COLO829 (cell line): ENCODE data around the gene SIPA1.
A peak's percentile ranks its signal among the peaks of the same experiment; 100 is the strongest.

Source experiments
- DNase-seq: peaks from one replicate; pipeline ENCODE4 v3.0.0; 2012; ENCODE audit warnings: low spot score

The SIPA1 gene

GRCh38 chr11:65642014-65642671, 4.2 kb downstream of the SIPA1 start:
- DNase-seq, result no peak

GRCh38 chr11:65643971-65644370, 6.1 kb downstream of the SIPA1 start:
- DNase-seq, result no peak

- no peak for DNase-seq
Observed at GRCh38 chr11:65644837-65645236, 6.9 kb downstream of the SIPA1 start.

GRCh38 chr11:65645710-65646109, 7.8 kb downstream of the SIPA1 start:
- no peak for DNase-seq

- DNase-seq, result no peak
Observed at GRCh38 chr11:65646288-65646957, 8.5 kb downstream of the SIPA1 start.

- no peak for DNase-seq
Observed at GRCh38 chr11:65646958-65647701, 9.2 kb downstream of the SIPA1 start.

GRCh38 chr11:65648997-65649493, 11.1 kb downstream of the SIPA1 start:
- no peak for DNase-seq

GRCh38 chr11:65649656-65650546, 12.0 kb downstream of the SIPA1 start:
- DNase-seq, result no peak

GRCh38 chr11:65650547-65651338, 12.8 kb downstream of the SIPA1 start:
- no peak for DNase-seq

GRCh38 chr11:65651339-65651588, 13.4 kb downstream of the SIPA1 start:
- no peak for DNase-seq

GRCh38 chr11:65651589-65652510, 13.9 kb downstream of the SIPA1 start:
- no peak for DNase-seq

GRCh38 chr11:65652511-65653228, 14.8 kb downstream of the SIPA1 start:
- peak; percentile 98 for DNase-seq

GRCh38 chr11:65653229-65654225, 15.6 kb downstream of the SIPA1 start:
- no peak for DNase-seq

GRCh38 chr11:65654375-65655349, 16.8 kb downstream of the SIPA1 start:
- no peak for DNase-seq

- DNase-seq, result no peak
Observed at GRCh38 chr11:65655570-65656332, 17.9 kb downstream of the SIPA1 start.

GRCh38 chr11:65657426-65657825, 19.5 kb downstream of the SIPA1 start:
- DNase-seq, result no peak
